AG04450 (cell line): ENCODE measurements around the gene TDRD9. TPM values are rescaled to one million over a fixed set of nuclear protein-coding genes. Genes with fewer than 3 reads are reported as not detected.

Experiments used
- CTCF ChIA-PET: fragments of 300-600, 350-600 bp; formaldehyde crosslinking; extraction: SDS; loops from one replicate; lab custom pipeline; 2022; ENCODE audit warnings: antibody characterized with exemption, inconsistent platforms; lab: Charles Lee
- POLR2A ChIA-PET: fragments of 350-600 bp; formaldehyde crosslinking; extraction: SDS; loops from one replicate; lab custom pipeline; 2021; ENCODE audit warnings: antibody characterized with exemption, inconsistent platforms; lab: Yijun Ruan, JAX
- DNase-seq: peaks from one replicate; pipeline ENCODE4 v3.0.0-alpha.2; 2011; ENCODE audit warnings: low read depth, low spot score
- H3K27ac ChIP-seq: one replicate; pipeline ENCODE4 v1.5.1; 2012; ENCODE audit warnings: low read depth, low read length, control low read depth
- H3K27me3 ChIP-seq: one replicate; pipeline ENCODE4 v1.6.0; 2012; ENCODE audit warnings: low read length; ENCODE audit not compliant: control insufficient read depth, insufficient read depth
- H3K4me3 ChIP-seq: 2 replicates; pipeline ENCODE4 v1.5.1; 2011; ENCODE audit warnings: mild to moderate bottlenecking, low read depth, low read length, control low read depth
- H3K9me3 ChIP-seq: 2 replicates; pipeline ENCODE4 v1.5.1; 2012; ENCODE audit warnings: low read length; ENCODE audit not compliant: control insufficient read depth, insufficient read depth
- CTCF ChIP-seq: IDR thresholded peaks from 2 replicates; pipeline ENCODE4 v1.5.1; 2011; ENCODE audit warnings: low read depth, low read length, control low read depth, inconsistent platforms
- polyA plus RNA-seq: library from polyadenylated mRNA; depleted of rRNA; stranded (reverse); fragments of >200 nt; gene quantifications from 2 replicates; pipeline ENCODE4 v1.2.3, GENCODE V29; 2011

Gene TDRD9
- polyA plus RNA-seq, 1 experiment = 0.05 TPM

- no peak for TF ChIP-seq CTCF
- no peak for DNase-seq
- H3K4me3 ChIP-seq = no peak overlapping the region
- no peak overlapping the region for H3K27ac ChIP-seq
- POLR2A ChIA-PET = no interaction called here
- no peaks in the 10 kb centered on the region for H3K27me3 ChIP-seq
- CTCF ChIA-PET = interaction anchor here (0.6 to 0.7 kb wide), 2 partner anchors 44 to 531 kb away, joined by 3 read pairs; no protein-coding TSS in a partner anchor
- no peaks in the 10 kb centered on the region for H3K9me3 ChIP-seq
These were observed 103.1 kb downstream of the TDRD9 start for GRCh38 chr14:104031384-104031783.

DNA sequence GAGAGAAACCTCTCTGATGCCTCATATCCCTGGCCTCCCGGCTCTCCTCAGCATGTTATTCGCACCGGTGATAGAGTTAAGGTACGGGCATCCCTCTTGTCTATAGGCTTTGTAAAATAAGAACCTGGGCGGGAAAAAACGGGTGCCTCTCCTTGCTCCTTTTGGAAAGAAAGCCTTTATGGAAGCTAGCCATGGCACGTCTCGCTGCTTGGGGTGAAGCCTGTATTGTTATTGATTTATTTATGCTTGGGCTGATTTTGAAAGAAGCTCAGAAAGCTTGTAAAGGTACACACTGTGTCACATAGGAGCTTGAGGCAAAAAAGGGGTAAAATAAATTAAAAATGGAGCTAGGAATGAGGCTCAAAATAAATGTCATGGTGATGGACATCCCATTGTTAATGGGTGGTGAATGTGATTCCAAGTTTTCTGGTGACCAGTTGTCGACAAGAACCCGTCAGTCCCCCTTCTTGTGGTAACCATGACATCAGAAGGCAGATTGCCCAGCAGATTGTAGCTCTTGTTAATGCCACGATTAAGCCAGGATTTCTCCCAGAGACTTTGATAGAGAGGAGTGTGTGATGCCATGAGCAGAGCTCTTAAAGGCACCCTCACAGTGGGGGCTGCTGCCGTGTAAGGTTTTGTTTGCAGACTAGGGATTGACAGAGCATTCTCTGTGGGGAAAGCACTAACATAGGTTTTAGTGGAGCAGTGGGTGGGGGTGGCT lies 106.9 kb downstream of the TDRD9 start:
- H3K27ac ChIP-seq = no peak overlapping the region
- H3K9me3 ChIP-seq = no peaks in the 10 kb centered on the region
- H3K27me3 ChIP-seq = no peaks in the 10 kb centered on the region
- CTCF ChIA-PET = no interaction called here
- POLR2A ChIA-PET = no interaction called here
- no peak for TF ChIP-seq CTCF
- no peak overlapping the region for H3K4me3 ChIP-seq
- no peak for DNase-seq

GRCh38 chr14:104036212-104036611 lies 108.0 kb downstream of the TDRD9 start:
- TF ChIP-seq CTCF = no peak
- H3K27ac ChIP-seq = no peak overlapping the region
- CTCF ChIA-PET = no interaction called here
- H3K9me3 ChIP-seq = no peaks in the 10 kb centered on the region
- no peaks in the 10 kb centered on the region for H3K27me3 ChIP-seq
- no peak for DNase-seq
- H3K4me3 ChIP-seq = no peak overlapping the region
- POLR2A ChIA-PET = no interaction called here

DNA sequence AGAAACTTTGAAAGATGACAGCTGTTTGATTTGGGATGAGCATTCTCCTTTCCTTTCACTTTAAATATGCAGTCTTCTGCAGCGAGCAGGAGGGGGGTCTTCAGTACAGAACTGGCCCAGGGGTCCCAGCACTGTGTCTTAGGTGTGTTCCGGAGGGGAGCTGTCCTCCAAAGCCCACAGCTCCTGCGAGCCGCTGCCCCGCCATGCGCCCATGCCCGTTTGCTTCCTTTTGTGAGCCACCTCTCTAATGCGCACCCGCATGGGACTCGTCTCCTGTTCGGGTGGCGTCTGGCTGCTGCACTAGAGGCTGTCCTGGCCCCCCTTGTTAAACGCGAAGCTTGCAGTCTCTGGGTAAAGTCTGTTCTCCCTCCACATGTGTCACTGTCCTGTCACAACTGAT lies 108.8 kb downstream of the TDRD9 start:
- ChIA-PET POLR2A (no interaction called here), CTCF (no interaction called here)
- Histone ChIP-seq H3K4me3 (no peak overlapping the region), H3K27ac (no peak overlapping the region), H3K9me3 (no peaks in the 10 kb centered on the region), H3K27me3 (no peaks in the 10 kb centered on the region)
- TF ChIP-seq CTCF = no peak
- DNase-seq = no peak

- ChIA-PET CTCF (no interaction called here), POLR2A (no interaction called here)
- no peaks in the 10 kb centered on the region for H3K27me3 ChIP-seq
- no peak overlapping the region for H3K4me3 ChIP-seq
- no peak for DNase-seq
- H3K9me3 ChIP-seq = no peaks in the 10 kb centered on the region
- H3K27ac ChIP-seq = no peak overlapping the region
- no peak for TF ChIP-seq CTCF
These were observed 109.6 kb downstream of the TDRD9 start for GRCh38 chr14:104037903-104038302.
